SU-DHL-6 (cell line): ENCODE results near the gene NEGR1.

ENCODE experiments used
- H2AFZ ChIP-seq: fragments of 200-600 bp; sonication (generic); 2 replicates; pipeline ENCODE4 v1.6.1; 2014; ENCODE audit warnings: low read depth, mild to moderate bottlenecking, moderate library complexity, mixed read lengths, antibody characterized with exemption, low read length; ENCODE audit not compliant: severe bottlenecking
- H3F3A ChIP-seq: fragments of 200-600 bp; shearing (Covaris generic); 2 replicates; pipeline ENCODE4 v1.6.0; 2016; ENCODE audit warnings: antibody characterized with exemption, mild to moderate bottlenecking; ENCODE audit not compliant: insufficient read depth
- H3K27ac ChIP-seq: fragments of 200-600 bp; sonication (generic); 2 replicates; pipeline ENCODE4 v1.5.1; 2016; ENCODE audit warnings: low read depth, mild to moderate bottlenecking, low read length, moderate library complexity, mixed read lengths
- H3K27me3 ChIP-seq: fragments of 200-600 bp; sonication (generic), shearing (Covaris generic); 2 replicates; pipeline ENCODE4 v1.6.0; 2014; ENCODE audit warnings: mild to moderate bottlenecking, low read length
- H3K36me3 ChIP-seq: fragments of 200-600 bp; sonication (generic); 2 replicates; pipeline ENCODE4 v1.6.1; 2014; ENCODE audit warnings: mild to moderate bottlenecking, low read length, mixed read lengths
- H3K4me2 ChIP-seq: fragments of 300-600, 200-600 bp; shearing (Covaris generic), sonication (generic); 2 replicates; pipeline ENCODE4 v1.6.0; 2014; ENCODE audit warnings: low read length, low read depth, mild to moderate bottlenecking; ENCODE audit not compliant: poor library complexity, severe bottlenecking
- H3K4me3 ChIP-seq: fragments of 200-600 bp; sonication (generic); 2 replicates; pipeline ENCODE4 v1.5.1; 2014; ENCODE audit warnings: antibody characterized with exemption, low read length, mild to moderate bottlenecking, mixed read lengths; ENCODE audit not compliant: insufficient read depth, poor library complexity, severe bottlenecking
- H3K79me2 ChIP-seq: fragments of 200-600 bp; sonication (generic); 2 replicates; pipeline ENCODE4 v1.6.1; 2014; ENCODE audit warnings: mild to moderate bottlenecking, low read length, moderate library complexity; ENCODE audit not compliant: insufficient read depth
- H3K9ac ChIP-seq: fragments of 200-600 bp; sonication (generic); 2 replicates; pipeline ENCODE4 v1.7.0; 2014; ENCODE audit warnings: mild to moderate bottlenecking, low read length
- H3K9me2 ChIP-seq: fragments of 200-600 bp; sonication (generic); replicated peaks from 2 replicates; pipeline ENCODE4 v1.6.1; 2014; ENCODE audit warnings: low read length; ENCODE audit not compliant: insufficient read depth
- H3K9me3 ChIP-seq: fragments of 200-600 bp; sonication (generic); 2 replicates; pipeline ENCODE4 v1.6.1; 2014; ENCODE audit warnings: low read length, mixed read lengths; ENCODE audit not compliant: insufficient read depth
- H4K20me1 ChIP-seq: fragments of 200-600 bp; sonication (generic); 2 replicates; pipeline ENCODE4 v1.6.1; 2014; ENCODE audit warnings: low read depth, mild to moderate bottlenecking, antibody characterized with exemption, low read length, moderate library complexity, mixed read lengths
- CTCF ChIP-seq: fragments of 200-600 bp; sonication (generic); IDR thresholded peaks from one replicate; pipeline ENCODE4 v1.5.1; 2017; ENCODE audit warnings: antibody characterized with exemption, mild to moderate bottlenecking, low read length, moderate library complexity; ENCODE audit not compliant: insufficient read depth, poor library complexity, severe bottlenecking
- EZH2phosphoT487 ChIP-seq: fragments of 200-600 bp; sonication (generic), shearing (Covaris generic); conservative IDR thresholded peaks from 2 replicates; pipeline ENCODE4 v1.6.1; 2018; ENCODE audit warnings: mild to moderate bottlenecking, antibody characterized with exemption, low read length, moderate library complexity, mixed read lengths

Gene NEGR1

GRCh38 chr1:71711456-71711855 lies 570.9 kb downstream of the NEGR1 start:
- no peaks in the 10 kb centered on the region for H4K20me1 ChIP-seq
- no peak overlapping the region for H3K4me3 ChIP-seq
- TF ChIP-seq EZH2phosphoT487 = no peak
- no peak for TF ChIP-seq CTCF
- no peak overlapping the region for H3K4me2 ChIP-seq
- H3K36me3 ChIP-seq = no peaks in the 10 kb centered on the region
- no peak overlapping the region for H3K9ac ChIP-seq
- no peak overlapping the region for H3K27ac ChIP-seq
- no peaks in the 10 kb centered on the region for H3K9me3 ChIP-seq
- H3F3A ChIP-seq = no peaks in the 10 kb centered on the region
- no peaks in the 10 kb centered on the region for H3K79me2 ChIP-seq
- H2AFZ ChIP-seq = no peak overlapping the region
- H3K27me3 ChIP-seq = no peaks in the 10 kb centered on the region
- no peaks in the 10 kb centered on the region for H3K9me2 ChIP-seq

DNA sequence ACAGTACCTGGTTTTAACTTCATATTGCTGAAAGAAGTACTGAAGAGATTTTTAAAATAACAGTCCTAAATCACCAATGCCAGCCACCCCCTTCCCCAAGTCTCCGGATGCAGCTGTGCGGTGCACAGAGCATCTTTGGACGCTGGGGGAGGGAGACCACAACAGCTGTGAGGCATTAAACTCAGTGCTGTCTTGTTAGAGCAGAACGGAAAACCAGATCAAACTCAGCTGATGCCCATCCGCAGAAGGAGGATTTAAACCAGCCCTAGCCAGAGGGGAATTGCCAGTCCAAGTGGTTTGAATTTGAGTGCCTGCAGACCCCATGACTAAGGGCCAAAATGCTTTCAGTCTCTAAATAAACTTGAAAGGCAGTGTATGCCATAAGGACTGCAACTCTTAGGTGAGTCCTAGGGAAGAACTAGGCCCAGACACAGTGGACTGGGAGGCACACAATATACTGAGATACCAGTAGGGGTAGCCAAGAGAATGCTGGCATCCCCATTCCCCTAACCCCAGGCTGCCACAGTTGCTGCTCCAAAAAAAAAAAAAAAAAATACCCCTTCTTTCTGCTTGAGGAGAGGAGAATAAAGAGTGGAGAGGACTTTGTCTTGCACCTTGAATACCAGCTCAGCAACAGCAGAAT lies 576.2 kb downstream of the NEGR1 start:
- no peaks in the 10 kb centered on the region for H3F3A ChIP-seq
- H2AFZ ChIP-seq = no peak overlapping the region
- TF ChIP-seq CTCF = no peak
- no peak for TF ChIP-seq EZH2phosphoT487
- no peaks in the 10 kb centered on the region for H4K20me1 ChIP-seq
- no peak overlapping the region for H3K4me3 ChIP-seq
- H3K4me2 ChIP-seq = no peak overlapping the region
- no peaks in the 10 kb centered on the region for H3K9me2 ChIP-seq
- H3K9ac ChIP-seq = no peak overlapping the region
- no peaks in the 10 kb centered on the region for H3K27me3 ChIP-seq
- H3K36me3 ChIP-seq = no peaks in the 10 kb centered on the region
- H3K27ac ChIP-seq = no peak overlapping the region
- no peaks in the 10 kb centered on the region for H3K9me3 ChIP-seq
- H3K79me2 ChIP-seq = no peaks in the 10 kb centered on the region

- TF ChIP-seq EZH2phosphoT487 = no peak
- no peak for TF ChIP-seq CTCF
- Histone ChIP-seq H3K27me3 (no peaks in the 10 kb centered on the region), H3K79me2 (no peaks in the 10 kb centered on the region), H4K20me1 (no peaks in the 10 kb centered on the region), H3F3A (no peaks in the 10 kb centered on the region), H3K9me3 (no peaks in the 10 kb centered on the region), H2AFZ (no peak overlapping the region), H3K36me3 (no peaks in the 10 kb centered on the region), H3K4me3 (no peak overlapping the region), H3K9me2 (no peaks in the 10 kb centered on the region), H3K9ac (no peak overlapping the region), H3K27ac (no peak overlapping the region), H3K4me2 (no peak overlapping the region)
Observed at GRCh38 chr1:71698186-71698585, 584.2 kb downstream of the NEGR1 start.
